ENCODE results near the gene CFAP74.

Gene CFAP74

GRCh38 chr1:1914971-1915692, 88.5 kb downstream of the CFAP74 start, which contains the start of gene CALML6:
TSS of gene CALML6 (plus strand) at chr1:1915260. CDS start at chr1:1915281, 21 bp downstream.
- DNase-seq, result no peak

DNA sequence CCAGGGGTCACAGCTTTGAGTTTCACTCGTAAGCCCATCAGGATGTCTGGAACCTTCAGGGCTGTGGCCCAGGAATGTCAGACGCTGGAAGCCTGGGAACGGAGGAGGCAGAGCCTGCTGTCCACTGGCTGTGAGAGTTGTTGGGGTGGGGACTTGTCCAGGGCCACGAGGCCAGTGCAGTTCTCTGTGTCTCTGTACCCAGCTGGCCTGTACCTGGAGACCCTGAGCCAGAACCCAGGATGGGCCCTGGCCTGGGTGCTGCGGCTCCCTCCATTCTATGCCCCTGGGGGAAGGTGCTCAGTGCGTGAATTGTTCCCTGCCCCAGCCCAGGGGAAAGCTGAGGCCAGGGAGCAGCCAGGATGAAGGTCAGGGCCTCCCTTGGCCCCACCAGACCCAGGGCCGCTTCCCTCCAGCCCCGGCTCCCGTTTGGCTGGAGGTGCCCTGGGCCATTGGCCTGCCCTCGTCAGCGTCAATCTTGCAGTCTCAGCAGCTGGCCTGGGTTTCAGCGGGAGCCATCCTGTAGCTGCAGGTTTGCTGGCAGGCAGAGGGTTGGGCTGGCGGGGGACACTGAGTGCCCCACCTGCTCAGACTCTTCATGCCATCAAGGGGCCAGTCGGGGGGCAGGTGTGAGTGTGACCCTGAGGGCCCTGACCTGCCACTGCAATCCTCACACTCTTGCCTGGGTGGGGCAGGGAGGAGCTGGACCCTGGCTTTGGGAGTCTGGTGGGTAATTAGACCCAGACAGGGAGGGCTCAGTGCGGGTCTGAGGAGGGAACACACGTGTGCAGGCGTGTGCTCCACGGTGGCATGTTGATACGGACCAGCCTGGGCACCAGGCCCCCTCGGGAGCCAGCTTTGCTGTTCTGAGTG, 89.2 kb downstream of the CFAP74 start:
- no peak for DNase-seq

DNA sequence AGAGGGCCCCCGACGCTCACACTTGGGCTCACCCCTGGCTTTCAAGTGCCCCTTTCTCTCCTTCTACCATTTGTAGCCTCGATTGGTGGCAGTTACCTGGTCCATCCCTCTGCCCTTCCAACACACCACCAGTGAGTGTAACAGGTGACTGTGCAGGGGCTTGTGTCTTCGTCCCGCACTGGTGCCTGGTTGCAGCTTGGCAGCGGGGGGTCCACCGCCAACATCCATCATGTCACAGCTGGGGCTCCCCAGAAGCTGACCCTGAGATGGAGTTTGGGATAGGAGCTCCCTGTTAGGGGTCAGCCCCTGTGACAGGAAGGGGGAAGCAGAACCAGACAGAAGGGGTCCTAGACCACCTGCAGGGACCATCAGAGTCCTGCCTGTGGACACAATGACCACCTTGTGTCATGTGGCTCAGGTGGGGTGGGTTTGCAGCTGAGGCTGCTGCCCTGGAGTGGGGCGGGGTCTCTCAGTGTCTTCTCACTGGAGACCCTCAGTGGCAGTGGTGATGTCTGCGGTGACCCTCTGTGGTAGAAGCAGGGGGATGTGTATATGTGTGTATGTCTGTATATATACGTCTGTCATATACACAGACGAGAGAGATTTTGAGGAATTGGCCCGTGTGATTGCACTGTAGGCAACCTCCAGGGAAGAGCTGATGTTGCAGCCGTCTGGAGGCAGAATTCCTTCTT, 92.1 kb downstream of the CFAP74 start:
- no peak for DNase-seq

DNA sequence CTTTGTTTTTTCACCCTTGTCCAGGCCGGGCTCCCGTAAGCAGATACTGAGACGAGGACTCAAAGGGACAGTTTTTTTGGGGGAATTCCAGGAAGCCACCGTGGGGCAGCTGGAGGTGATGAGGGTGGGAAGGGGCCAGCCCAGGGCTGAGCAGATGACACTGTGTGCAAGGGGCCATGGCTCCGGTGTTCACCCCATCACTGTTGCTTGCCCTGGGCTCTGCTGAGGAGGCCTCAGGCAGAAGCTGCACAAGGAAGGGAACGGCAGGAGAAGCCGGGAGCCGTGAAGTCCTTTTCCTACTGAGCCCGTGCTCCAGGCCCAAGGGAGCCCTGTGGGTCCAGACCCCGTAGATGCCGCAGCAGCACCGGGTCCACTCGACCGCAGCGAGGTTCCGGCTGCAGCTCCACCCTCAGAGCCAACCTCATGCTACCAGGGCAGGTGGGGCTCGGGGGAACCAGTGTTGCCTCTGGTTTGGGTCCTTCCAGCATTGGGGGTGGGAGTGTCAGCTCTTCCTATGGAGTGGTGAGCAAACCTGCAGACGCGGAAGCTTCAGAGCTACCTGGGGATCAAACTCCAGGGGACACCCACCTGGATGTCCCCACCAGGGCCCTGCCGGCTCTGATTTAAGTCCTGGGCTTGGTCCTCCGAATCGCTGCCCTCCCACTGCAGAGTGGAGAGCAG, 92.8 kb downstream of the CFAP74 start:
- DNase-seq, result no peak

- DNase-seq, result no peak
These were observed 93.5 kb downstream of the CFAP74 start for GRCh38 chr1:1910033-1910465.

DNA sequence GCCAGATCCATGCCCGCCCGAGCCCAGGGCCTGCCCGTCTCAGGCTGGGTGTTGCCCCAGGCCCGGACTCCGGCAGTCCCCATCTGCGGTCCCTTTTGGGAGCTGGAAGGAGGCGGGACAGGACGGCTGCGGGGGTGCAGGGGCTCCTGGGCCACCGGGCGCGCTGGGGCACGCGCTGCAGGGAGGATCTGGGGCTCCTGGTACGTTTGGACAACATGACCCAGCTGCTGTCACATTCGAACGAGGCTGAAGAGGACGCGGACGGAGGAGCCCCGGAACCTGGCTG, 95.1 kb downstream of the CFAP74 start:
- DNase-seq, result peak; percentile 38

GRCh38 chr1:1907098-1907736, 96.4 kb downstream of the CFAP74 start:
- DNase-seq, result no peak

DNA sequence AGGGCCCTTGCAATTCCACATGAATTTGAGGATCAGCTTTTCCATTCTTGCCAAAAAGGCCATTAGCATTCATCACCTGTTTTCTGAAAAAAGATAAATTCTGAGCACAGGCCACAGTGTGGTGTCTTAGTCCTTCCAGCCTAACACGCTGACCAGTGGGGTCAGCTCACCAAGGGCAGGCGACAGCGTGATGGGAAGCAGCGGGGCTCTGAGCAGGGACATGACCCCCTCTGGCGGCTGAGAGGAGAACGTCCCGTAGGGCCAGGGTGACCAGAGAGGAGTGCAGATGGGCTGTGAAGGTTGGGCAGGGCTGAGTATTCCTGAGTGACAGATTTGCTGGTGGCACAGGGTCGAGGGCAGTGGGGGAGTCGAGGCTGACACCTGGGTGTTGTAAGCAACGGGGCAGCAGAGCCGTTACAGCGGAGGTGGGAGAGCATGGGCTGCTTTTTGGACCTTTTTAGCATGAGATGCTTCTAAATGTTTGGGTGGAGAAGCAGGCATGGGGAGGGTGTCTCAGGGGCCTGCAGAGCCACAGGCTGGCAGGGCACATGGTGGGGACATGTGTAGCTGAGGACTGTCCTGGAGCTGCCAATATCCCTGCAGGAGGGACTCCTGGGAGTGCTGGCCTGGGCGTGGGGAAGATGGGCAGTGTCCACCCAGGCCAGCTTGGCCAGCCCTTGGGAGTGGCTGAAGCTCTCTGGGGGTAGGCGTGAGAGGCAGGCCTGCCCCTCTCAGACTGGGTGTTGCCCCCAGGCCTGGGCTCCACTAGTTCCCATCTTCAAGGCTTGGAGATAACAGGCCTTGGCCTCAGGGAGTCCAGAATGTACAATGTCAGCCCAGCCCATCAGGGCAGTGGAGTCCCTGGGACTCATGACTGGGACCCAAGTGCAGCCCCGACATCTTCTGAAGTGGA, 97.1 kb downstream of the CFAP74 start:
- DNase-seq, result peak; percentile 79

- DNase-seq, result no peak
These were observed 100.4 kb downstream of the CFAP74 start for GRCh38 chr1:1903224-1903623.

GRCh38 chr1:1901641-1902294, 101.8 kb downstream of the CFAP74 start:
- no peak for DNase-seq

DNA sequence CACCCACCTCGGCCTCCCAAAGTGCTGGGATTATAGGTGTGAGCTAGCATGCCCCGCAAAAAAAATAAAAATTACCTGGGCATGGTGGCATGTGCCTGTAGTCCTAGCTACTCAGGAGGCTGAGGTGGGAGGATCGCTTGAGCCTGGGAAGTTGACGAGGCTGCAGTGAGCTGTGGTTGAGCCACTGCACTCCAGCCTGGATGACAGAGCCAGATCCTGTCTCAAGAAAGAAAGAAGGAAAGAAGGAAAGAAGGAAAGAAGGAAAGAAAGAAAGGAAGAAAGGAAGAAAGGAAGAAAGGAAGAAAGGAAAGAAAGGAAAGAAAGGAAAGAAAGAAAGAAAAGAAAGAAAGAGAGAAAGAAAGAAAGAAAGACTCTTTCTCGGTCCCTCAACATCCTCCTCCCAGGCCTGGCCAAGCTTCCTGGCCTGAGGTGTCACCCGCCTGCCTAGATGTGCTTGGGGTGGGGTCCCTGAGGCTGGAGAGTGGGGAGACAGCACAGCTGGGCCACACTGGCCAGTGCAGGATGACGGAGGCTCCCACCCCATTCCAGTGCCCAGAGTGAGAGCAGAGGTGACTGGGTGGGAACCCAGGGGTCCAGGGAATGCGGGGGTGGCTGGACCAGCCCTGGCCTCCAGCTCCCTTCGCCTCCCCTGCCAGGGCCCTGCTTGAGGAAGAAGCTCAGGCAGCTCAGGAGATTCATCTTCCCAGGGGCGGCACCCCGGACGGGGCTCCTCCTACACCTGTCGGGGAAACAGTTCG, 102.5 kb downstream of the CFAP74 start:
- DNase-seq, result no peak

DNA sequence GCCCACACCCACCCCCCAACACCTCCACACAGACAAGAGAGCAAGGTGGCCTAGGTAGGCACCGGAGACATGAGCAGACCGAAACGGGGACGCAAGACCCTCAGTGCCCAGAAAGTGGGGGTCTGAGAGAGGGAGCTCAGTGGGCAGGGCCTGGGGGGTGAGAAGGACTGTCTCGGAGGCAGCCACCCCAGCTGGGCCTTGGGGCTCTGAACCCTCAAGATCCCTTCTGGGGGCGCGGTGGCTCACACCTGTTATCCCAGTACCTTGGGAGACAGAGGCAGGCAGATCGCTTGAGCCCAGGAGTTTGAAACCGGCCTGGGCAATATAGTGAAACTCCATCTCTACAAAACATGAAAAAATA, 103.6 kb downstream of the CFAP74 start:
- DNase-seq, result no peak

DNA sequence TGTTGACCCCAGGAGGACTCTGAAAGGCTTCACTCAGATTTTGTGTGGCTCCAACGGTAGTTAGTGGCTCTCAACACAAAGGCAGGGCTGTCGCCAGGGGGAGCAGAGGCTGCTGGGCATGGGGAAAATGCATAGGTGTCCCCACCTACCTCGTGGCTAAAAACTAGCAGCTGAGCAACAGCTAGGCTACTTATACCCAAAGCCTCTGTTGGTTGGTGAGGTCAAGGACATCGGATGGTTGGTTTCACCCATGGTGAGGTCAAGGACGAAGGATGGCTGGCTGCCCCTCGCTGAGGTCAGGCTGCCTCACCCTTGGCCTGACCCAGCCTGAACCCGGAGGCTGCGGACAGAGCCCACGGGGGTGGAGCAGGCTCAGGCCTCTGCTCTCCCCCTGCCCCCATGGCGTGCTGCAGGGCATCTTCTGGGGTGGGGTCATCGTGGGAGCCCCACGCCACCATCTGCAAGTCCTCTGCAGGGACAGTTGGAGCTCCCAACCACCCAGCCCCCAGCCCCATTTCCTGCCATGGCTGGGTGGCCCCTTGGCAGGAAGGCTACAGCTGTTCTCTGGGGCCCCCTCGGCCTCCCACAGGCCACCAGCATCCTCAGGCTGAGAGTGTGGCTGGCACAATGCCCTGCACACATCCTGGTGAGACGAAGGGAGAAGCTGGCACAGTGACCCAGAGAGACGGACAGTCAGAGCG, 104.2 kb downstream of the CFAP74 start:
- DNase-seq, result peak; percentile 47

GRCh38 chr1:1898246-1898933, 105.2 kb downstream of the CFAP74 start:
- DNase-seq, result no peak

DNA sequence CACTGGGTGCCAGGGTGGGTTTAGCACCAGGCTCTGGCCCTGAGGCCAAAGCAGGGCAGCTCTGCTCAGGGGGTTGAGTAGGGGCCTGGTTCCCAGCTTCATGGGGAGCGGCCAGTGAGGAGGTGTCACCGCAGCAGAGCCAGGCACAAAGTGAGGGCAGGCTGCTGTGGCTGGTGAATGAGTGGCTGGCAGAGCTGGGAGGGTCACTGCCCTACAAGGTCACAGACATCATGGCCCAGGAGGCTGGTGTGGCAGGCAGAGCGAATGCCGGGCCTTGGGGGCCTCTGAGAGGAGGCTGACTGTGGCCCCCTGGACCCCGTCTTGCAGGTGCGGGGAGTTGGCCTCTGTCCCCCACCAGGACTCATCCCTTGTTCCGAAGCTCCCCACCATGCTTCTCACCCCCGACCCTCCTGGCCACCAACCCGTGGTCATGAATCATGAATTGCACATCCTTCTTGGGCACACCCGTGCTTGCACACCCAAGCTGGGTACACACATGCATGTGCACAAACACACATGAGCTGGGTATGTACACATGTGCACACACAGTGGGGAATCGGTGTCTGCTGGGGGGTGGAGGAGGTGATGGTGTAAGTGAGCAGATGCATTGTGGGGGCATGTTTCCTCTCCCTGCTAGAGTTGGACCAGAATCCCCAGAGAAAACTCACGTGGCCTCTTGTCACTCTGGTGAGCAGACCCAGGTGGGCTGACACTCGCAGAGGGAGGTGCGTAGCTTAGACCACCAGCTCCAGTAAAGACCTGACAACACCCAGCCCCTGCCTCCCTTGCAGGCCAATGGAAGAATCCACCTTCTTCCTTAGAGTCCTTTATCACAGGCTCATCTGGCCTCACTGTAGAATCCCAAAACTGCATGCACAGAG, 107.9 kb downstream of the CFAP74 start:
- DNase-seq, result no peak

GRCh38 chr1:1895060-1895418, 108.5 kb downstream of the CFAP74 start:
- DNase-seq, result no peak

DNA sequence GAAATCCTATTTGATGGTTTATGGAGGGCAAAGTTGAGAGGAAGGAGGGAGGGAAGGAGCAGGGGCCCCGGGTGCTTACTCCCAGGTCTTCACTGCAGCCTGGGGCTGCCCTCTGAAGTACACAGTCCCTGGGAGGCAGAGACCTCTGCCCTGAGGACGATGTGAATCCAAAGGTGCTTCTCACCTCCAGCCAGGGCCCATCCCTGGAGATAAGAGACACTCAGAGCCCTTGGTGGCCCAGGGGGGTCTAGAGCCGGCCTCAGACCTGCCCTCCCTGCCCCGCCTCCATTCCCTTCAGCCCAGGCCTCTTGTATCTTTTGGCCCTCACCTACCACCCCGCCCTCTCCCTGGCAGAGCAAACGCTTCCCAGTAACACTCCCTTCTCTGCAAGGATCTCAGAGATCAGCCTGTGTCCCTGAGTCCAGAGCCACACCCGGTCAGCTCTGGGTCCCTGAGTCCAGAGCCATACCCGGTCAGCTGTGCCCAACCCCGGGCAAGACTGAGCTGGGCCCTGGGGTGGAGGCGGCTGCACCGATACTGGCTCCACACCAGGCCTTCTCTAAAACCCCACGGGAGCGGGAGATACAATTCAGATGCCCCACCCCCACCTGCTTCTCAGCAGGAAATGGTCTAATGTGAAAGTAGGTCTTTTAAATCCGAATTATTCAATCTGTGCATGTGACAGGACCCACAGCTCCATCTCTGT, 109.1 kb downstream of the CFAP74 start:
- DNase-seq, result no peak

All from hematopoietic multipotent progenitor cell treated with erythropoietin and hydrocortisone succinate and interleukin-3 and kit ligand, for 8 days (in vitro differentiated cells).